Measurements from ENCODE around the gene CLEC4F.

DNA sequence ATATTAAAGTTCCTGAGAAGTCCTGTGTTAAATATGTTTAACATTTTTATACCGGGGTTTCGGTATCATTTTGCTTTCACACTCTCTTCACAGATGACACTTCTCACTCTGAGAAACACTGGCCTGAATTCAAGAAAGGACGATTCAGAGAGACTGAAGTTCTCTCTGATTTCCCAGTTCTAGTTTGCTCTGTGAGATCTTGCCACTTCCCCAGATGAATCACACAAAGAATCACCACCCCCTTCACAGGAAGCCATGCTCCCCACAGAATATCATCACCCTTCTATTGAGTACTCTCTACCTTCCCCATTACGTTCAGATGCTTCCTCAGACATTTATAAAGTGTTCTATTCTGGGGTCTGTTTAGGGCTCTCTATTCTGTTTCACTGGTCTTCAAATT is 31.3 kb upstream of the CLEC4F start:
- TF ChIP-seq, protein P1, sequence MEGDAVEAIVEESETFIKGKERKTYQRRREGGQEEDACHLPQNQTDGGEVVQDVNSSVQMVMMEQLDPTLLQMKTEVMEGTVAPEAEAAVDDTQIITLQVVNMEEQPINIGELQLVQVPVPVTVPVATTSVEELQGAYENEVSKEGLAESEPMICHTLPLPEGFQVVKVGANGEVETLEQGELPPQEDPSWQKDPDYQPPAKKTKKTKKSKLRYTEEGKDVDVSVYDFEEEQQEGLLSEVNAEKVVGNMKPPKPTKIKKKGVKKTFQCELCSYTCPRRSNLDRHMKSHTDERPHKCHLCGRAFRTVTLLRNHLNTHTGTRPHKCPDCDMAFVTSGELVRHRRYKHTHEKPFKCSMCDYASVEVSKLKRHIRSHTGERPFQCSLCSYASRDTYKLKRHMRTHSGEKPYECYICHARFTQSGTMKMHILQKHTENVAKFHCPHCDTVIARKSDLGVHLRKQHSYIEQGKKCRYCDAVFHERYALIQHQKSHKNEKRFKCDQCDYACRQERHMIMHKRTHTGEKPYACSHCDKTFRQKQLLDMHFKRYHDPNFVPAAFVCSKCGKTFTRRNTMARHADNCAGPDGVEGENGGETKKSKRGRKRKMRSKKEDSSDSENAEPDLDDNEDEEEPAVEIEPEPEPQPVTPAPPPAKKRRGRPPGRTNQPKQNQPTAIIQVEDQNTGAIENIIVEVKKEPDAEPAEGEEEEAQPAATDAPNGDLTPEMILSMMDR (conservative IDR thresholded peaks at IDR 0.05; ENCODE audit: low read depth, low read length), result no peak
- TF ChIP-seq EZH2phosphoT487 (IDR thresholded peaks at IDR 0.05; ENCODE audit: borderline replicate concordance, low read length), result no peak
